ENCODE measurements around the gene IFIH1. TPM values are rescaled to one million over a fixed set of nuclear protein-coding genes. Genes with fewer than 3 reads are reported as not detected.

The IFIH1 gene
- polyA plus RNA-seq, 1 of the 3 experiments (the other 2 are of a cell fraction), result 1.0 TPM

DNA sequence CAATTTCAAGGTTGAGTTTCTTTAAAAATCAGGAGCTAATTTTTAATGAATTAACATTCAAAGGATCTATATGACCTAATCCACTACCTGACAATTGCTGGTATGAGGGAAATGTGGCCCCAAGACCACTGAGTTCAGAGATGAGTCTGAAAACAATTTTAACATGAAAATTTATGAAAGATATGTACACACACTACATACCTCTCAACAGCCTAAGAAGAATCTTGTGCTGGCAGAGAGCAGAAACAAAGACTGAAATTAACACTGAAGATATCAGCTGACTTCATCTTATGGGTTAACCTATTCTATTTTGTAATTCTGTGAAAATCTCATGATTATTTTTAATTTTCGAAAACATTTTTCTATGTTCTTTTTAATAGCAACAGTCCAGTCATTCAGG, 76.9 kb downstream of the IFIH1 start (continued):
- no peak for TF ChIP-seq MXI1 (IDR thresholded peaks at IDR 0.05; ENCODE audit: low read depth, low read length)
- no peak for TF ChIP-seq FOXM1 (IDR thresholded peaks at IDR 0.05; ENCODE audit: low read depth)
- TF ChIP-seq, protein P1, sequence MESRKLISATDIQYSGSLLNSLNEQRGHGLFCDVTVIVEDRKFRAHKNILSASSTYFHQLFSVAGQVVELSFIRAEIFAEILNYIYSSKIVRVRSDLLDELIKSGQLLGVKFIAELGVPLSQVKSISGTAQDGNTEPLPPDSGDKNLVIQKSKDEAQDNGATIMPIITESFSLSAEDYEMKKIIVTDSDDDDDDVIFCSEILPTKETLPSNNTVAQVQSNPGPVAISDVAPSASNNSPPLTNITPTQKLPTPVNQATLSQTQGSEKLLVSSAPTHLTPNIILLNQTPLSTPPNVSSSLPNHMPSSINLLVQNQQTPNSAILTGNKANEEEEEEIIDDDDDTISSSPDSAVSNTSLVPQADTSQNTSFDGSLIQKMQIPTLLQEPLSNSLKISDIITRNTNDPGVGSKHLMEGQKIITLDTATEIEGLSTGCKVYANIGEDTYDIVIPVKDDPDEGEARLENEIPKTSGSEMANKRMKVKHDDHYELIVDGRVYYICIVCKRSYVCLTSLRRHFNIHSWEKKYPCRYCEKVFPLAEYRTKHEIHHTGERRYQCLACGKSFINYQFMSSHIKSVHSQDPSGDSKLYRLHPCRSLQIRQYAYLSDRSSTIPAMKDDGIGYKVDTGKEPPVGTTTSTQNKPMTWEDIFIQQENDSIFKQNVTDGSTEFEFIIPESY (IDR thresholded peaks at IDR 0.05; ENCODE audit: borderline replicate concordance, low read depth), result no peak
- no peak for TF ChIP-seq MEF2A (IDR thresholded peaks at IDR 0.05; ENCODE audit: borderline replicate concordance, low read depth)
- TF ChIP-seq RAD21 (IDR thresholded peaks at IDR 0.05; ENCODE audit: low read length), result no peak
- TF ChIP-seq FOSL2 (IDR thresholded peaks at IDR 0.05; ENCODE audit: borderline replicate concordance, low read depth), result no peak

- TF ChIP-seq ELF1 (IDR thresholded peaks at IDR 0.05) (no peak), SIN3A (IDR thresholded peaks at IDR 0.05; ENCODE audit: borderline replicate concordance, low read depth, low read length) (no peak), CTCF (IDR thresholded peaks at IDR 0.05) (no peak), NRF1 (IDR thresholded peaks at IDR 0.05; ENCODE audit: low read depth, low read length) (no peak)
- TF ChIP-seq, protein P2, sequence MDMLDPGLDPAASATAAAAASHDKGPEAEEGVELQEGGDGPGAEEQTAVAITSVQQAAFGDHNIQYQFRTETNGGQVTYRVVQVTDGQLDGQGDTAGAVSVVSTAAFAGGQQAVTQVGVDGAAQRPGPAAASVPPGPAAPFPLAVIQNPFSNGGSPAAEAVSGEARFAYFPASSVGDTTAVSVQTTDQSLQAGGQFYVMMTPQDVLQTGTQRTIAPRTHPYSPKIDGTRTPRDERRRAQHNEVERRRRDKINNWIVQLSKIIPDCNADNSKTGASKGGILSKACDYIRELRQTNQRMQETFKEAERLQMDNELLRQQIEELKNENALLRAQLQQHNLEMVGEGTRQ (IDR thresholded peaks at IDR 0.05; ENCODE audit: borderline replicate concordance, low read depth, low read length), result no peak
- H3K79me2 ChIP-seq (ENCODE audit: insufficient read depth), result peaks cover 72% of the 10 kb centered on the region
- H3F3A ChIP-seq (replicated peaks; ENCODE audit: insufficient read depth), result peaks cover 10% of the 10 kb centered on the region
- no peaks in the 10 kb centered on the region for H3K9me2 ChIP-seq
- ChIA-PET POLR2A (no interaction called here), CTCF (no interaction called here)
- no peak overlapping the region for H3K27ac ChIP-seq (ENCODE audit: low read depth in 2 of 2, low read length in 1 of 2)
- no peak overlapping the region for H3K4me3 ChIP-seq (ENCODE audit: low read depth in 2 of 2, low read length in 1 of 2)
- WGBS (ENCODE audit: low lambda C conversion rate), result 87% methylated on average over 14 of the region's 38 CpGs
- H3K27me3 ChIP-seq (ENCODE audit: insufficient read depth), result no peaks in the 10 kb centered on the region
- no peak overlapping the region for H2AFZ ChIP-seq (ENCODE audit: low read depth)
- H4K20me1 ChIP-seq (ENCODE audit: insufficient read depth), result no peaks in the 10 kb centered on the region
- H3K9ac ChIP-seq, result no peak overlapping the region
- H3K4me2 ChIP-seq, result no peak overlapping the region
- peaks cover 0 to 2% of the 10 kb centered on the region in 2 experiments; a peak in 2 of 4 replicates for H3K4me1 ChIP-seq (ENCODE audit: control insufficient read depth in 1 of 2, insufficient read depth in 2 of 2, low read depth in 1 of 2, low read length in 1 of 2)
- no peak for DNase-seq
- H3K9me3 ChIP-seq, result no peaks in the 10 kb centered on the region
- H3K36me3 ChIP-seq (replicated peaks in 1 of 2; ENCODE audit: control insufficient read depth in 1 of 2, insufficient read depth in 2 of 2, low read length in 1 of 2), result peaks cover 6 to 64% of the 10 kb centered on the region in 2 experiments
These were observed 83.6 kb downstream of the IFIH1 start for GRCh38 chr2:162234620-162235462.

Measured in SK-N-SH (cell line).